Esophagus squamous epithelium (tissue), 4 donors: ENCODE measurements around the gene SFXN5.

ENCODE experiments used
- POLR2A ChIP-seq, 4 donors: fragments of 450-650 bp; IDR thresholded peaks; one replicate each; pipeline ENCODE4 v1.6.1; 2017; ENCODE audit warnings: antibody characterized with exemption in 4 of 4, mild to moderate bottlenecking in 4 of 4, moderate library complexity in 3 of 4
- TF ChIP-seq, protein P1 (sequence below), 6 experiments: fragments of 450-650 bp in 4 of 6; fragments of 200-600 bp in 2 of 6; sonication (generic) in 2 of 6; IDR thresholded peaks; one replicate each; pipeline ENCODE4 v1.5.1; 2016 to 2019; ENCODE audit warnings: antibody characterized with exemption in 6 of 6, mild to moderate bottlenecking in 4 of 6, moderate library complexity in 4 of 6

DNA sequence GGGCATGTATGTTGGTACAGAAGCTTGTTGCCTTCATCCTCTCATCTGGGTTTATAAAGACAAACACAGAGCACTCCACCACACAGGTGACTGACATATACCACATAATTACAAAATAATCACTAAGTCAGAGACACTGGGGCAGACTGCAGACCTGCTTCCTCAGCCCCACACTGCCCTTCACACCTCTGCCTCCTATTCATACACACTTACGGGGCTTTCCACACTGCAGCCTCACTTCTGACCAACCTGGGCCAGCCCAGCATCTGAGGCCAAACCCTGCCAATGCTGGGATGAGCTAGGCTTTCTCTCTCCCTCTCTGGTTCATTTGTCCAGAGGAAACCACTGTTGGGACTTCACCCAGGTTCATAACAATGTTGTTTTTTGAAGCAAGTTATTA lies 149.7 kb downstream of the SFXN5 start:
- TF ChIP-seq, protein P1, sequence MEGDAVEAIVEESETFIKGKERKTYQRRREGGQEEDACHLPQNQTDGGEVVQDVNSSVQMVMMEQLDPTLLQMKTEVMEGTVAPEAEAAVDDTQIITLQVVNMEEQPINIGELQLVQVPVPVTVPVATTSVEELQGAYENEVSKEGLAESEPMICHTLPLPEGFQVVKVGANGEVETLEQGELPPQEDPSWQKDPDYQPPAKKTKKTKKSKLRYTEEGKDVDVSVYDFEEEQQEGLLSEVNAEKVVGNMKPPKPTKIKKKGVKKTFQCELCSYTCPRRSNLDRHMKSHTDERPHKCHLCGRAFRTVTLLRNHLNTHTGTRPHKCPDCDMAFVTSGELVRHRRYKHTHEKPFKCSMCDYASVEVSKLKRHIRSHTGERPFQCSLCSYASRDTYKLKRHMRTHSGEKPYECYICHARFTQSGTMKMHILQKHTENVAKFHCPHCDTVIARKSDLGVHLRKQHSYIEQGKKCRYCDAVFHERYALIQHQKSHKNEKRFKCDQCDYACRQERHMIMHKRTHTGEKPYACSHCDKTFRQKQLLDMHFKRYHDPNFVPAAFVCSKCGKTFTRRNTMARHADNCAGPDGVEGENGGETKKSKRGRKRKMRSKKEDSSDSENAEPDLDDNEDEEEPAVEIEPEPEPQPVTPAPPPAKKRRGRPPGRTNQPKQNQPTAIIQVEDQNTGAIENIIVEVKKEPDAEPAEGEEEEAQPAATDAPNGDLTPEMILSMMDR (IDR thresholded peaks at IDR 0.05) = no peak
- TF ChIP-seq POLR2A (IDR thresholded peaks at IDR 0.05) = no peak
